CD4-positive, alpha-beta T cell treated with Interleukin-15 for 4 hours (primary cell): ENCODE data around the gene LYPD6B.

Source experiments
- DNase-seq: peaks from one replicate; pipeline ENCODE4 v3.0.0-alpha.2; 2020; ENCODE audit warnings: low spot score

Gene LYPD6B

DNA sequence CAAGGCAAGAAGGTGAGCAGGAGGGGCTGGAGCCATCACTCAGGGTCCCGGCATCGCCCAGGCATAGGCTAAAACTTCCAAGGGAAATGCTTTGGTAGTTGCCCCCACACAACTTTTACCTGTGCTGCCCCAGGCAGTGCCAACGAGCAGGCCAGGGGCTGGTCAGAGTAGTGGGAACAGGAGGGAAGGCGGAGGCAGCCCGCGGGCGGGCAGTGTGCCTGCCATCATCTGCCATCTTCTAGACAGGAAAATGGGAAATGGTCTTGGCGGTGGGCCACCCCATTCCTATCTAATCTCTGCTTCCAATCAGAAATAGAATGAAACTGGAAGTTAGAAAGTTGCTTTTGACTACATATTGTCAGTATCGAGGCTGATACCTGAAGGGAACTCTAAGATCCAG lies 26.0 kb upstream of the LYPD6B start:
- DNase-seq: no peak

GRCh38 chr2:149015501-149015900 lies 23.0 kb upstream of the LYPD6B start:
- no peak for DNase-seq

DNA sequence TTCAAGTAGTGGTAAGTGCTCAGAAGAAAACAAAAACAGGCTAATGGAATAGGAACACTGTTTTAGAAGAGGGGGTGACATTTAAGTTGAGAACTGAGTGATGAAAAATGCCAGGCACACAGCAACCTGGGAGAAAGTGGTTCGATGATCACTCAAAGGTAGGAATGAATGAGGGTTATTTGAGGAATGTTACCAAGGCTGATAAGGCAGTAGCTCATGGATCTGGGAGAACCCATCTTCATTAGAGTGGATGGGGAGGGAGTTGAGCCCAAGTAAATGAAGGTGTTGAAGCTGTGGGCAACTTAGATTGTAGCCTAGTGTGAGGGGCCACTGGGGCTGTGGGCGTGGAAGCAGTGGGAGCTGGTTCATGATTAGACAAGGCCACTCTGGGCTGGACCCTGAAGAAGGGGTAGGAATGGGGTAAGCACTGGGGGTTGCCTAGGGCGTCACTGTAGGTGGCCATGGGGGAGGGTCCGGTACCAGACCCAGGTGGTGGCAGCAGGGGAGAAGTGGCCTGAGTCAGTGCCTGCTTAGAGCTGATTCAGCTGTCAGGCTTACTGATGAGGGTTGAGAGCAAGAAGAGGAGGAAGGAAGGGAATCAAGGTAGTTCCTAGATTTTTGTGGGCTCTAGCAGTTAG lies 22.5 kb upstream of the LYPD6B start:
- no peak for DNase-seq

DNA sequence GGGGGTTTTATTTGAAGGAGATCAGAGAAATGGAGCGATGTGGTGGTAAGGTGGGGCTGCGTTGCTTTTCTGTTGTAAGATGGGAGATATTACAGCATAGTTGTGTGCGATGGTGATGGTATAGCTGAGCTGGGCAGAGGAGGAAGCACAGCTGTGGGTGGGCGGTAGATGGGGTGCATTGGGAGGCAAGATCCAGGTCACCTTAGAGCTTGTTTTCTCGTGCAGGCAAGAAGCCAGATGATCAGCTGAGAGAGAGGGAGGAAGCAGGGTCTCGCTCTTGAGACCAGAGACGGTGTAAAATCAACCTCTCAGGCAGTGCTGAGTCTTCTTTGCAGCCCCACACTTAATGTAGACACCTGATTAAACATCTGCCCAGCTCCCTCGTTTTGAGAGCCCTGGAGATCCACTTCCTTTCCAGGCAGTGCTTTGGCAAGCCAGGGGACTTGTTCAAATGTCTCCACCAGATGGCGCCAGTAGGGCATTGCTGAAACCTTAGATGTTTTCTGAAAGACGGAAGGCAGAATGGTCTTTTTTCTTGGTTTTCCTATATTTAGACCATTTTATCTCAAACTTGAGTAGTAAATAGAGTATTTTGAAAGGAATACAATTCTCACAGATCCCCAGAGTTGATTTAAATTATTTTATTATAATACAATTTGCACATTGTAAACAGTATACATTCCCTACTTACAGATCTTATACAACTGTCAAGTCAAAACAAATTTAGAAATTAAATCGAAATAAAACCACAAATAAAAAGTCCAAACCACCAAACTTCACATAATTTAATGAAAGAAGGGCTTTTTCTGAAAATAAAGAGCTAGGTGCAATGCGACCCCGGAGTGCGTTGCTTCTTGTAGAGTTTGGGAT lies 21.1 kb upstream of the LYPD6B start:
- DNase-seq: peak; percentile 70

DNA sequence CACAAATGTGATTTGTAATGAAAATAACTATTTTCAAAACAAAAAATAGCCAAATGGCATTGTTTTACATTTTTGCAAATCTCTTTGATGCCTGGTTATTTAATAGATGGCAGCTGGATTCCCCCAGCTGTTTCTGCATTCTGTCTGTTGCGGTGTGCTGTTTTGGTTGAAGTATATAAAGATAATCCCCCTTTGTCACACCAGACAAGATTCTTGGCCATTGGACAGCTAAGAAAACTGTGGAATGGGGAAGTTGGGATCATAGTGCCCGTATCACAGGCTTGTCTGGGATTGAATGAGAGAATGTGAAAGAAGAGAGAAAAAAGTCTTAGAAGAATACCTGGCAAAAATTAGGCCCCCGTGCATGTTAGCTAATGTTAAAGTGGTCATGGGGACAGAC lies 19.5 kb upstream of the LYPD6B start:
- no peak for DNase-seq

DNA sequence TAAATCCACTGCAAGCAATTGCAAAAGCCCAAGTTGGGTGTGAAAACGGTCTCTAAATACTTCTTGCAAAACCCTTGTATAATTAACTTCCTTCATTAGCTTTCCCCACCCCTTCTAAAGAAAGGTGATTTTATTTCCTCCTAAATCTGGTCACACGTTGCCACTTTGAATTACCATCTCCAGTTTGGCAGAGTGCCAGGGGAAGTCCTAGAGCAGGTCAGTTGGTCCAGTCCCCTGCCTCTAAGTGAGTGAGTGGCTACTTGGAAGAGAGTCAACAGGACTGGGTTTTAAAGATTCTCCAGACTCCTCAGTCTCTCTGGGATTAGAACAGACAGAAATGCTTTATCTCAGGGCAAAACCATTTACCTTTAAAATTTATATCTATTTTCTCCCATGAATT lies 18.7 kb upstream of the LYPD6B start:
- no peak for DNase-seq

DNA sequence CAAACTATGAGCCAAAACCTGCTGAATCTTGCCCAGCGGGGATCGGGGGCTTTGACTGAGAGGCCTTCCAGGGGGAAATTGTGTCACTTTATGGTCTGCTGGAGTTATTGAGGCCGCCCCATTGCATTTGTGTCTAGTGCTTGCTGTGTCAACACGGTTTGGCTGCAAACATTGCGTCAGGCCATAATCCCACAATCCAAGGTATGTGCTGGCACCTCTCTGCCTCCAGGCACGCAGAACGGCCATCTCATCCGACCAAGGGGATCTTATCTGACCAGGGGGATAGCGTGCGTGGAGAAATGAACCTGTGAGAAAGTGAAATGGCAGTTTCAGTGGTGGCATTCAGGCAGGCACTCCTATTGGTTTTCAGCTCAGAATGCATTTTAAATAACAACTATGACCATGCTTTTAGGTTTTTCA lies 18.1 kb upstream of the LYPD6B start:
- no peak for DNase-seq

DNA sequence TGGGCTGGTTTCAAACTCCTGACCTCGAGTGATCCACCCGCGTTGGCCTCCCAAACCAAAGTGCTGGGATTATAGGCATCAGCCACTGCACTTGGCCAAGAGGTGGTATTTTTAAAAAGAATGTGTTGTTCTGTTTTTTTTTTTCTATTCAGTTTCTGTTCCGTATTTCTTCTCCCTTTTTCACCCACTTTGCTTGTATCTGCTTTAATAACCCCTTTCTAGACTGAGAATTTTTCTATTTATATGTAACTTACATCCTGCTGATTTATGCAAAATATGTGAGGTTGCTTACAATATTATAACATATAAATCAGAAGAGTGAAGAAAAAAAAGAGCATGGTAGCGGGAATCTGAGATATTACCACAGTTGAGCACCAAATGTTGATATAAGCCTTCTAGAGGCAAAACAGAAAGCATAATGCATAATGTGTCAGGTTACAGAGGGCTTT lies 17.2 kb upstream of the LYPD6B start:
- no peak for DNase-seq

GRCh38 chr2:149021761-149022160 lies 16.7 kb upstream of the LYPD6B start:
- no peak for DNase-seq

DNA sequence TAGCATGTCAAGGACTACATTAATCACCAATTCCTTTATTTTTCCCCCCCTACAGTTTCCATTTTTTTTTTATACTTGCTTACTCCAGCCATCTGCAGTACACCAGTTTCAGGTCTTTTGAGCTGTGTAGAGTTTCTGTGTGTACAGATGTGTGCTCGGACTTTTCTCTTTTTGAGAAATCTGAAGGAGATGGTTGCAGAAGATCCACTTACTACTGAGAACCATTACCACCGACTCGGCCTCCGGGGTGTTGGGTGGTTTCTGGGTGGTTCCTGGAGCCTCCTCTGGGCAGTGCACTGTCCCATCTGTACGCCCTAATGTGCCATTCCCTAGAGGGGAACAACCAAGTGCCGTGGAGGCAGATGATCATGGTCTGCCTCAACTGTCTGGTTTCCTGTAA lies 15.4 kb upstream of the LYPD6B start:
- no peak for DNase-seq

DNA sequence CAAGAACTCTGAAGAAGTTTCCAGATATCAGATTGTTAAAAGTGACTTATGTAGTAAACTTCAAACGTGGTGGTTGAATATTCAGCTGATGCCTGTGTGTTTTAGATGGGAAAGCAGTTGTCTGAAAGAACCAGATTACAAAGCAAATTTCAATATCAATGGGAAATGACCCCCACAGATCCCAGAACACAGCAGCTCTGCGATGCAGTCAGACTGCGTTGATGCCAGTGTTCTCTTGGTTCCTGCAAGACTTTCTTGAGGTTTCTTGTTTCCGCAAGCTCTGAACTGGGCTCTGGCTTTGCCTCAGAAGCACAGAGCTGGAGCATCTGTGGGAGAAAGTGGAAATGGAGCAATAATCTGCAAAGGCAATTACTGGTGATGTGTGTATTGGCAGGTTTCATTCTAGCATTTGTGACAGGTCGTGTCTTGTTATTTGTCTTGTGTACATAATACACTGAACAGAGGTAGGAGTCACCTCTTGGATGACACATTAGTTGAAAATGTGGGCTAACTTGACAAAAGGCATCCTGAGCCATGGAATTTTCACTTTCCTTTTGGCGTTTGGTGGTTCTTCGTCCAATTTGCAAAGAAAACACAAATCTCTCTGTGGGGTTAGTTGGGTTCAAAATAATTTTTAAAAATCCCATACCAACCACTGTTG lies 10.8 kb upstream of the LYPD6B start:
- no peak for DNase-seq

GRCh38 chr2:149028377-149028776 lies 10.1 kb upstream of the LYPD6B start:
- no peak for DNase-seq

DNA sequence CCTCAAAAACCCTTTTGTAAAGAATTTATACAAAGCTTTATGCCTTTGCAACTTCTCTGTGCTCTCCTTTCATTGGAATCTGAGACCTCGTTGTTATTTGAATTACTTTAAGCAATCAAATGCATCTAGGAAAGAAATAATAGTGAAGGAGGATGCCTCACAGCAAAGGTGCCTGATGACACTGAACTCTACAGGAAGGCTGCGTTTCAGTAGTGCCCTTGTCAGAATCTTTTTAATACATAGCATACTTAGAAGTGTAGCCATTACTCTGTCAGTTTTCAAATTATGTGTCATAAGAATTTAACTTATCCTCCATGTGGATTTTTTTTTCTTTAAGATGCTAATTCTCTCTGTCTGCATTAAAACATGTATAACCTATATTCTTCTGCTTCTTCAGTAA lies 9.6 kb upstream of the LYPD6B start:
- no peak for DNase-seq

DNA sequence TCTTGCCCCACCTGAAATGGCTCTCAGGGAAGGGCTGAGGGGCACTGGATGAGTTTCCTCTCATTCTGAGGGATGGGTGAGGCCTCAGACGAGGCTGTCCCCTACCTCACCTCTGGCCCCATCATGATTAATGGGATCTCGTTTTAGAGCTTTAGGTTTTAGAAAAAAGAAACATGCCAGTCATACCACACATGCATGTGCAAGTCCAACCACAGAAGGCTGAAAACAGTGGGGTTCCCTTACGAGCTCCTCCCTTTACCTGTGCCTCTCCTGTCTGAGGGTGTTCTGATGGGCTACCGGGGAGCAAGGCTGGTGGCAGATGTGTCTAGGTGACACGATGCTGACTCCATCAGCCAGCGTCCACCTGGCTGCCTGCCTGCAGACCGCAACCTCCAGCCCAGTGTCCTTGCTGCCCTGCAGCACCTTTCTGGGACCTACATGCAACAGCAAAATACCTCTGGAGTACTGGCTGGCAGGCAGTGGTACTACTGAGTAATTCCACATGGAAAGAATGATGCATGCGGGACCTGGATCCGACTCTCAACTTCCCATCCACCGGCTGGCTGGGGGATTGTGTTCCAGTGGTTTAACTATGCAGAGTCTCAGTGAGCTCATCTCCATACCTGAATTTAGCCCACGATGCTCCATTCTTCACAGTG lies 9.1 kb upstream of the LYPD6B start:
- no peak for DNase-seq

DNA sequence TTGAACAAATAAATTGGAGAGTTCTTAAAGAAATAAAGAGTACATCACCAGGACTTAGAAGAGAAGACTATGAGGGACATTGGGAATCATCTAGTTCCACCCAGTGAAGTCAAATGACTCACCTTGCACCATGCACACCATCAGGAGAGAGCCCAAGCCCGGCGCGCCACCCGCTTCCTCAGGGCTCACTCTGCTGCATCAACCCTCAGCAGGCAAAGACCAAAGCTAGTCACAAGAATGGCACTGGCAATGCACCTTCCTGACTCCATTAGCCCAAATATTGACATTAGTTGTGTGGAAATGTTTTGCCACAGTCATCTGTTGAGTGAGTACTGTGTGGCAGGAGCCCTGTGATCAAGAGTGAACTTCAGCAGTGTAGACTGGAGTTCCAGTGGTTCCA lies 7.1 kb upstream of the LYPD6B start:
- DNase-seq: no peak

DNA sequence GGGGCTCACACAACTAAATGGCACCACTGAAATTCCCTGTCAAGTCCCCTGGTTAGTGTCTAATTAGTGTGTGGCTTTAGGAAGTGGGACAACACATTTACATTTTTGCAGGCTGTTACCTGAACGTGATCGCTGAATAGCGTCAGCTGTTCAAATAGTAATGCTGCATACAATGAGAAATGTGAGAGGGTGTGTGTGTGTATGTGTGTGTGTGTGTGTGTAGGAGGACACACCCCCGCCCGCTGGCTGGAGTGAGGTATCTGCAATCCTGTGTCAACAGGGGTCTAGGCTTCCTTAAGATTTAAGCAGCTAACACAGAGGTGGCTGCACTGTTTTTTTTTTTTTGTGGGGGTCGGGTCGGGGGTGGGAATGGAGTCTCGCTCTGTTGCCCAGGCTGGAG lies 4.8 kb upstream of the LYPD6B start:
- DNase-seq: no peak

DNA sequence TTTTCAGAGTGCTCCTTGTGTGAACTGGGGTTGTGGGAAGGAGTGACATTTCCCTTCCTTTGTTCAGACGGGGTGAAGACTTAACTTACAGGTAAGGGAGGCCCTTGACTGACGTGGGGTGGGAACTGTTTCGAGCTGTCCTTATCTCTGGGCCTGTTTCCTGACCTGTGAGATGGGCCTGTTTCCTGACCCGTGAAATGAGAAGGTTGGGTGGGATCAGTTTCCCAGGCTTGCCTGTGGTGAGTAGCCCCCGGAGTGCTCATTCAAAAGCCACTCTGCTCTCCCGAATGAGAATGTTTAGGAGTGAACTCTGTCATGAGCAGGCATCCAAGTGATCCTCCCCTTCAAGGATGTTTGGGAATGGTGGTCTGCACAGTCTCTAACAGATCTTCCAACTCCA lies 4.1 kb upstream of the LYPD6B start:
- no peak for DNase-seq

DNA sequence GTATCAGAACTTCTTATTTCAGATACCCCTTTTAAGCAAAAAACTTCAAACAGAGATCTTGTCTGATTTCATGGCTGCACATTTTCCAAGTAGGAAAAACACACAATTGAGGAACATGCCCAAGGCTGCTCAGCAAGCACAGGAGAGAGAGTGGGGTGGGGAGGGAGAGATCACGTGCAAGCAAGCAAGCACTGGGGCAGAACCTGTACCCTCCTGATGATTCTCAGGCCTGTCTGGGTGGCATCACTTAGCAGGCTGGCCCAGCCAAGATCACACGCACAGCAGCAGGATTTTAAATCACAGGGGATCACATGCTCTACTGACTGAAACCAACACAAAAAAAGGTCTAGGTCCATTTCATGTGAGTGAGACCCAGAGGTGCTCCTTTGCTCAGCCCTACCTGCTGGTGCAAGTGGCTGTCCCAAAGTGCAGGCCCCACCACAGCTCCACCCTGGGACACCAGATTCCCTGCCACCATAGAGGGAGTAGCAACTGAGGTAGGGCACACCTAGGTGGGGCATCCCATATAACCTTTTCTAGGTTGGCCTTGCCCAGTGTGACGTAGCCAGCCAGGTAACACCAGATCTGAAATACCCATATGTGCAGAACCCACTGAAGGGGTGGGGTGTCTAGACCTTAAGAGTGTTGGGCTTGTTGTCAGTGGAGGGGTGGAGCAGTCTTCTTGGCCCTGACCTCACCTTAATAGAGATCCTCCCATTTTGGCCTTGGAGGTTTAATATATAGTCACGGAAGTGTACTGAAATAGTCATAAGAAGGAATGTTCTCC lies 1.8 kb upstream of the LYPD6B start:
- no peak for DNase-seq

- DNase-seq: no peak
These were observed 648 bp upstream of the LYPD6B start for GRCh38 chr2:149037851-149038250.

DNA sequence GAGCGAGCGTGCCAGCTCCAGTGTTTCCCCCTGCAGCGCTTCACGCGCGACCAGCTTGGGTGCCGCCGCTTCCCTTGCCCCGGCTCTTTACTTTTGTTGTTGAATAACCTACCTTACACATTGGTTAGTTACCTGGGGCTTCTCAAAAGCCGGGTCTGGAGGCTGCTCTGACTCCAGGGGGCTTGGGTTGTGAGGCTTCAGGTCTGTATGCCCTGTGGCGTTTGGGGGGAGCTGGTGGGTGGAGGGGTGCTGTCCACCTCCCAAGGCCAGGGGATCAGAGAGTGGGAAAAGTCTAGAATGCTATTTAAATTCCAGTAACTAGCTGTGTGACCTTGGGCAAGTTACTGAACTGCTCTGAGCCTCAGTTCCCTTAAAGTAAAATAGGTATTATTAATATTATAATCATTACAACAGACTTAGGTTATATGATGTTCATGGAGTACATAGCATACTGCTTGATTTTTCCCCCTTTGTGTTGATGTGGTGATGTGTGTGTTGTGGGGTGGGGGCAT lies 770 bp downstream of the LYPD6B start:
- DNase-seq: no peak

DNA sequence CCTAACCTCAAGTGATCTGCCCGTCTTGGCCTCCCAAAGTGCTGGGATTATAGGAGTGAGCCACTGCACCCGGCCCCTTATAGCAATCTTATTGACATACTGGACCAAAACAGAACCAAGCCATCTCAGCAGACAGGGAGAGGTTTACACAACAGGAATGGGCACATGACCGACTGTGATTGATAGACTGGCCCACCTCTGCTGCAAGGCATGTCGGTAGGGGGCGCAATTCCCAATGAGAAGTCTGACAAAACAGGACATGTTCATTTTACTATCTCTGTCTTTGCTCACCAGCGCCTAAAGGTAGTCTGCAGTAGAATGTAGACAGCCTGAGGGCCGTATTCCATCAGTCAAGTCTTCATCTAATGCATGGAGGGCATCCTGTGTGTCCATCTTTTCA lies 2.0 kb downstream of the LYPD6B start:
- peak; percentile 47 for DNase-seq

- no peak for DNase-seq
These were observed 3.0 kb downstream of the LYPD6B start for GRCh38 chr2:149041482-149041881.
